Mesenchymal stem cell (in vitro differentiated cells and primary cell): ENCODE measurements around the gene ABCC1.

Experiments used
- DNase-seq: peaks from one replicate; pipeline ENCODE4 v3.0.0-alpha.2; 2013
- H2AFZ ChIP-seq: one replicate; pipeline ENCODE4 v1.6.1; 2013; ENCODE audit warnings: low read depth, mild to moderate bottlenecking, control low read depth, inconsistent platforms, low read length, moderate library complexity
- H2AK5ac ChIP-seq: 2 replicates; pipeline ENCODE4 v1.6.1; 2013; ENCODE audit warnings: low read length, moderate library complexity, mild to moderate bottlenecking, inconsistent platforms; ENCODE audit not compliant: severe bottlenecking
- H2BK120ac ChIP-seq: one replicate; pipeline ENCODE4 v1.6.1; 2013; ENCODE audit warnings: low read depth, mild to moderate bottlenecking, inconsistent platforms, low read length, moderate library complexity
- H2BK12ac ChIP-seq, 2 experiments: one replicate each; pipeline ENCODE4 v1.6.1; 2013; ENCODE audit warnings: inconsistent platforms in 2 of 2, low read length in 2 of 2, mild to moderate bottlenecking in 2 of 2, moderate library complexity in 2 of 2, control low read depth in 1 of 2
- H2BK15ac ChIP-seq: one replicate; pipeline ENCODE4 v1.6.1; 2013; ENCODE audit warnings: mild to moderate bottlenecking, low read depth, inconsistent platforms; ENCODE audit not compliant: poor library complexity, severe bottlenecking
- H2BK5ac ChIP-seq: 2 replicates; pipeline ENCODE4 v1.6.1; 2013; ENCODE audit warnings: low read depth, mild to moderate bottlenecking, low read length, control low read depth, inconsistent platforms; ENCODE audit not compliant: poor library complexity, severe bottlenecking
- H3K14ac ChIP-seq, 2 experiments: one replicate each; pipeline ENCODE4 v1.6.1; 2013; ENCODE audit warnings: inconsistent platforms in 2 of 2, low read length in 2 of 2, control low read depth in 1 of 2, mild to moderate bottlenecking in 1 of 2, moderate library complexity in 1 of 2
- H3K18ac ChIP-seq, 2 experiments: one replicate each; pipeline ENCODE4 v1.6.1; 2013; ENCODE audit warnings: inconsistent platforms in 2 of 2, low read length in 2 of 2, control low read depth in 1 of 2, low read depth in 1 of 2, mild to moderate bottlenecking in 1 of 2
- H3K23ac ChIP-seq, 2 experiments: one replicate each; pipeline ENCODE4 v1.6.1; 2013; ENCODE audit warnings: inconsistent platforms in 2 of 2, low read length in 2 of 2, mild to moderate bottlenecking in 2 of 2, moderate library complexity in 2 of 2, control low read depth in 1 of 2
- H3K27ac ChIP-seq: 2 replicates; pipeline ENCODE4 v1.5.1; 2013; ENCODE audit warnings: mild to moderate bottlenecking, moderate library complexity, low read length, control low read depth, inconsistent platforms; ENCODE audit not compliant: poor library complexity, severe bottlenecking
- H3K27me3 ChIP-seq, 2 experiments: 2 replicates each; pipeline versions ENCODE4 v1.6.1 to v1.7.0; 2013; ENCODE audit warnings: low read length in 2 of 2, mild to moderate bottlenecking in 2 of 2, moderate library complexity in 2 of 2, control low read depth in 1 of 2, inconsistent platforms in 1 of 2; ENCODE audit not compliant: control insufficient read depth in 1 of 2, insufficient read depth in 1 of 2
- H3K36me3 ChIP-seq, 2 experiments: 2 replicates each; pipeline versions ENCODE4 v1.6.1 to v1.7.0; 2013; ENCODE audit warnings: low read length in 2 of 2, control low read depth in 1 of 2, inconsistent platforms in 1 of 2, low read depth in 1 of 2, mild to moderate bottlenecking in 1 of 2; ENCODE audit not compliant: insufficient read depth in 2 of 2, control insufficient read depth in 1 of 2
- H3K4ac ChIP-seq, 2 experiments: one replicate each; pipeline ENCODE4 v1.6.1; 2013; ENCODE audit warnings: inconsistent platforms in 2 of 2, low read length in 2 of 2, mild to moderate bottlenecking in 2 of 2, moderate library complexity in 2 of 2, control low read depth in 1 of 2, low read depth in 1 of 2
- H3K4me1 ChIP-seq: 2 replicates; pipeline ENCODE4 v1.6.1; 2013; ENCODE audit warnings: low read depth, low read length, control low read depth; ENCODE audit not compliant: control insufficient read depth, insufficient read depth
- H3K4me2 ChIP-seq: 2 replicates; pipeline ENCODE4 v1.6.1; 2013; ENCODE audit warnings: low read length, mild to moderate bottlenecking, inconsistent platforms; ENCODE audit not compliant: poor library complexity, severe bottlenecking
- H3K4me3 ChIP-seq, 2 experiments: 2 replicates each; pipeline versions ENCODE4 v1.5.1 to v1.7.0; 2013; ENCODE audit warnings: low read length in 2 of 2, mild to moderate bottlenecking in 2 of 2, control low read depth in 1 of 2, low read depth in 1 of 2; ENCODE audit not compliant: insufficient read depth in 1 of 2
- H3K79me1 ChIP-seq: replicated peaks from 2 replicates; pipeline ENCODE4 v1.6.1; 2013; ENCODE audit warnings: mild to moderate bottlenecking, control low read depth, low read length, inconsistent platforms; ENCODE audit not compliant: poor library complexity, severe bottlenecking
- H3K9ac ChIP-seq: 2 replicates; pipeline ENCODE4 v1.7.0; 2013; ENCODE audit warnings: mild to moderate bottlenecking, low read length, moderate library complexity
- H3K9me3 ChIP-seq: 2 replicates; pipeline ENCODE4 v1.7.0; 2013; ENCODE audit warnings: mild to moderate bottlenecking, low read length; ENCODE audit not compliant: control insufficient read depth
- H4K8ac ChIP-seq: one replicate; pipeline ENCODE4 v1.6.1; 2013; ENCODE audit warnings: inconsistent platforms, mild to moderate bottlenecking, low read length, moderate library complexity
- H4K91ac ChIP-seq: one replicate; pipeline ENCODE4 v1.6.1; 2013; ENCODE audit warnings: mild to moderate bottlenecking, low read length, inconsistent platforms
- WGBS: methylation state at CpG from one replicate; pipeline ENCODE4 v1.1.7; 2013; ENCODE audit warnings: mixed read lengths; 5-methylcytosine and 5-hydroxymethylcytosine counted together

The ABCC1 gene

DNA sequence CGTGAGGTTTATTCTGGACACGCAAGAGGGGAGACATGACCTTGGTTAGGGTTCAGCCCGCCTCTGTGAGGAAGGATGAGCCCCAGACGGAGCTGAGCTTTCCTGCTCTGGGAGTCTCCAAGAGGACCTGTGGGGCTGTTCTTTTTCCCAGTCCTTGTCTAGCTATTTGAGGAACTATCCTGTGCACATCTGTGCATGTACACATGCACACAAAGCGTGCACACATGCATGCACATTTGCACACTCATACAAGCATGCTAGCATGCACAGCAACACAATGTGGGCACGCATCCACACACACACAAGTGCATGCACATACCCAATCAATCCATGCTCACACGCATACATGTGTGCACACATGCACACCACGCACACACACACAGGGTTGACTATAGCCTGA, 233.5 kb downstream of the ABCC1 start:
- no peak overlapping the region for H4K8ac ChIP-seq
- H3K4me1 ChIP-seq: peaks cover 18% of the 10 kb centered on the region
- H3K4me3 ChIP-seq: no peak overlapping the region
- 89% methylated on average over 8 of the region's 8 CpGs for WGBS
- no peak overlapping the region for H3K4ac ChIP-seq
- no peak for DNase-seq
- no peak overlapping the region for H2BK15ac ChIP-seq
- H2BK5ac ChIP-seq: no peak overlapping the region
- no peak overlapping the region for H2BK120ac ChIP-seq
- no peak overlapping the region for H3K23ac ChIP-seq
- H3K14ac ChIP-seq: peak overlapping the region in 1 of 2 experiments; percentile 22
- no peak overlapping the region for H2BK12ac ChIP-seq
- no peaks in the 10 kb centered on the region for H3K9me3 ChIP-seq
- H3K79me1 ChIP-seq: no peaks in the 10 kb centered on the region
- no peak overlapping the region for H2AFZ ChIP-seq
- no peak overlapping the region for H3K27ac ChIP-seq
- no peak overlapping the region for H2AK5ac ChIP-seq
- H3K27me3 ChIP-seq: peaks cover 0 to 36% of the 10 kb centered on the region in 2 experiments
- no peak overlapping the region for H3K18ac ChIP-seq
- H3K9ac ChIP-seq: no peak overlapping the region
- no peak overlapping the region for H4K91ac ChIP-seq
- H3K4me2 ChIP-seq: no peak overlapping the region
- peaks cover 0 to 12% of the 10 kb centered on the region in 2 experiments for H3K36me3 ChIP-seq

DNA sequence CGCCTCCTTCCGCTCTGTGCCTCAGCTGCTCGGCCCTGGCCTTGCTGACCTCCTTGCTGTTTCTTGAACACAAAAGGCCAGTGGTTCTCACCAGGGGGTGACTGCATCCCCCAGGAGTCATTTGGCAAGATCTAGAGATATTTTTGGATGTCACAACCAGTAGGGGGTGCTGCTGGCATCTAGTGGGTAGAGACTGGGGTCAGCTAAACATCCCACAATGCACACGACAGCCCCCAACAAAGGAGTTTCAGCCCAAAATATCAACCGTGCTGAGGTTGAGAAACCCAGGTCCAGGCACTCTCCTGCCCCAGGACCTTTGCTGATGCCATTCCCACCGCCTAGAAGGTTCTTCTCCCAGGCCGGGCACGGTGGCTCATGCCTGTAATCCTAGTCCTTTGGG, 234.1 kb downstream of the ABCC1 start:
- H3K9ac ChIP-seq: no peak overlapping the region
- no peak overlapping the region for H2AFZ ChIP-seq
- H2BK120ac ChIP-seq: no peak overlapping the region
- H3K23ac ChIP-seq: no peak overlapping the region
- no peaks in the 10 kb centered on the region for H3K9me3 ChIP-seq
- no peak overlapping the region for H4K91ac ChIP-seq
- peaks cover 0 to 39% of the 10 kb centered on the region in 2 experiments for H3K27me3 ChIP-seq
- H2BK12ac ChIP-seq: no peak overlapping the region
- no peak overlapping the region for H3K27ac ChIP-seq
- no peak overlapping the region for H2BK5ac ChIP-seq
- no peak overlapping the region for H3K18ac ChIP-seq
- DNase-seq: no peak
- H3K4me2 ChIP-seq: no peak overlapping the region
- no peak overlapping the region for H3K4ac ChIP-seq
- H4K8ac ChIP-seq: no peak overlapping the region
- H3K36me3 ChIP-seq: peaks cover 0 to 13% of the 10 kb centered on the region in 2 experiments
- no peaks in the 10 kb centered on the region for H3K79me1 ChIP-seq
- H3K4me1 ChIP-seq: peaks cover 18% of the 10 kb centered on the region
- 88% methylated on average over 8 of the region's 8 CpGs for WGBS
- H2BK15ac ChIP-seq: no peak overlapping the region
- H2AK5ac ChIP-seq: no peak overlapping the region
- no peak overlapping the region for H3K4me3 ChIP-seq
- no peak overlapping the region for H3K14ac ChIP-seq

DNA sequence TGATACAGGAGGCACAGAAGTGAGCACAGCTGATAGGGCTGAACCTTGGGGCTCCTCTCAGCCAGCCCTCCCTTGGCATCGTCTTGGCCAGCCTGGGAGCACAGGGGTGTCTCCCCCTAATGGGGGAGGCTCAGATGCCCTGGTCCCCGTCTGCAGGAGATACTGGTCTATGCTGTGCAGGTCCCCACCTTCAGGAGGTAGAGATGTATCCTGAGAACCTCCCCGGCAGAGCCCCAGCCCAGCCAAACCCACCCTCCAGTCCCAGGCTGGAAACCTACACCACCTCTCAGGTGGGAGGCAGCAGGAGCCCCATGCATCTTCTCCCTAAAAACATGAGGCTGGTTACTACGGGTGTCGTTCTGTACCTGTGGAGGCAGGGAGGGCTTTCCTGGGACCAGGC, 235.2 kb downstream of the ABCC1 start:
- H3K23ac ChIP-seq: no peak overlapping the region
- H4K91ac ChIP-seq: no peak overlapping the region
- no peaks in the 10 kb centered on the region for H3K9me3 ChIP-seq
- no peak overlapping the region for H3K14ac ChIP-seq
- DNase-seq: no peak
- H3K4me2 ChIP-seq: no peak overlapping the region
- H2AK5ac ChIP-seq: no peak overlapping the region
- H2BK120ac ChIP-seq: no peak overlapping the region
- no peak overlapping the region for H2AFZ ChIP-seq
- no peak overlapping the region for H2BK12ac ChIP-seq
- peaks cover 18% of the 10 kb centered on the region for H3K4me1 ChIP-seq
- peaks cover 0 to 46% of the 10 kb centered on the region in 2 experiments for H3K27me3 ChIP-seq
- no peak overlapping the region for H3K18ac ChIP-seq
- no peak overlapping the region for H3K4ac ChIP-seq
- H3K36me3 ChIP-seq: peaks cover 0 to 16% of the 10 kb centered on the region in 2 experiments
- no peaks in the 10 kb centered on the region for H3K79me1 ChIP-seq
- WGBS: 78% methylated on average over 5 of the region's 5 CpGs
- H2BK5ac ChIP-seq: no peak overlapping the region
- H3K9ac ChIP-seq: no peak overlapping the region
- H4K8ac ChIP-seq: no peak overlapping the region
- no peak overlapping the region for H3K27ac ChIP-seq
- no peak overlapping the region for H2BK15ac ChIP-seq
- no peak overlapping the region for H3K4me3 ChIP-seq

DNA sequence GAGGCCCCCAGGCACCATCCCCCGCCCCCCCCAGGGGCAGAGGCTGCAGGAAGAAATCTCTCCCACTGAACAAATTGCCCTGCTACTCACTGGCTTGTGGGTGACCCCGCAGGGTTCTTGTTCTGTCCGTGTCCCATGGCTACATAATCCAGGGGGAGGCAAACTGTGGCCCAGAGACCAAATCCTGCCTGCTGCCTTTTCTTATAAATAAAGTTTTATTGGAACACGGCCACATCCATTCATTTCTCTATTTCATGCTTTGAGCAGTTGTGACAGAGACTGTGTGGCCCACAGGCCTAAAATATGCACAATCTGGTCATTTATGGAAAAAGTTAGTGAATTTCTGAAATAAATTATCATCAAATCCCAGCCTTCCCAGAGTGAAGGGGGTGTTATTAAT, 235.7 kb downstream of the ABCC1 start:
- Histone ChIP-seq H4K91ac (no peak overlapping the region), H3K4me3 (no peak overlapping the region), H3K27ac (no peak overlapping the region), H3K4ac (no peak overlapping the region), H2BK12ac (no peak overlapping the region), H4K8ac (no peak overlapping the region), H3K4me2 (no peak overlapping the region), H2AFZ (no peak overlapping the region), H2BK5ac (no peak overlapping the region), H3K4me1 (peaks cover 18% of the 10 kb centered on the region), H3K18ac (no peak overlapping the region), H3K14ac (no peak overlapping the region), H2BK15ac (no peak overlapping the region), H3K36me3 (peaks cover 0 to 16% of the 10 kb centered on the region in 2 experiments), H3K79me1 (no peaks in the 10 kb centered on the region), H3K9me3 (no peaks in the 10 kb centered on the region), H3K23ac (no peak overlapping the region), H2AK5ac (no peak overlapping the region), H3K27me3 (peaks cover 4 to 51% of the 10 kb centered on the region in 2 experiments), H3K9ac (no peak overlapping the region), H2BK120ac (no peak overlapping the region)
- DNase-seq: no peak
- 61% methylated on average over 4 of the region's 4 CpGs for WGBS
